ENCODE data around the gene SNCAIP. TPM values are rescaled to one million over a fixed set of nuclear protein-coding genes. Genes with fewer than 3 reads are reported as not detected.

The SNCAIP gene
- total RNA-seq, 2 donors from 2014 or later: 8.1 to 9.5 TPM

- no peak overlapping the region for H3K27ac ChIP-seq
- H3K9me3 ChIP-seq: no peaks in the 10 kb centered on the region
- DNase-seq (ENCODE audit: low spot score): no peak
- no peaks in the 10 kb centered on the region for H3K4me1 ChIP-seq
- no peak for TF ChIP-seq CTCF (IDR thresholded peaks at IDR 0.05)
- no peak overlapping the region for H3K4me3 ChIP-seq
- H3K36me3 ChIP-seq: no peaks in the 10 kb centered on the region
- H3K27me3 ChIP-seq: no peaks in the 10 kb centered on the region
These were observed 122.4 kb downstream of the SNCAIP start for GRCh38 chr5:122434205-122434970.

GRCh38 chr5:122435234-122435633 lies 123.2 kb downstream of the SNCAIP start:
- H3K27me3 ChIP-seq: no peaks in the 10 kb centered on the region
- no peak for TF ChIP-seq CTCF (IDR thresholded peaks at IDR 0.05)
- H3K9me3 ChIP-seq: no peaks in the 10 kb centered on the region
- no peak for DNase-seq (ENCODE audit: low spot score)
- H3K36me3 ChIP-seq: no peaks in the 10 kb centered on the region
- H3K4me1 ChIP-seq: no peaks in the 10 kb centered on the region
- no peak overlapping the region for H3K4me3 ChIP-seq
- no peak overlapping the region for H3K27ac ChIP-seq

- no peak for DNase-seq (ENCODE audit: low spot score)
- TF ChIP-seq CTCF (IDR thresholded peaks at IDR 0.05): no peak
- no peak overlapping the region for H3K27ac ChIP-seq
- no peaks in the 10 kb centered on the region for H3K27me3 ChIP-seq
- no peaks in the 10 kb centered on the region for H3K9me3 ChIP-seq
- no peaks in the 10 kb centered on the region for H3K4me1 ChIP-seq
- H3K36me3 ChIP-seq: no peaks in the 10 kb centered on the region
- no peak overlapping the region for H3K4me3 ChIP-seq
These were observed 123.7 kb downstream of the SNCAIP start for GRCh38 chr5:122435761-122436160.

- Histone ChIP-seq H3K36me3 (no peaks in the 10 kb centered on the region), H3K27ac (no peak overlapping the region), H3K4me3 (no peak overlapping the region), H3K27me3 (no peaks in the 10 kb centered on the region), H3K9me3 (no peaks in the 10 kb centered on the region), H3K4me1 (no peaks in the 10 kb centered on the region)
- no peak for DNase-seq (ENCODE audit: low spot score)
- no peak for TF ChIP-seq CTCF (IDR thresholded peaks at IDR 0.05)
These were observed 124.6 kb downstream of the SNCAIP start for GRCh38 chr5:122436615-122437014.

GRCh38 chr5:122439645-122440044 lies 127.6 kb downstream of the SNCAIP start:
- no peak for DNase-seq (ENCODE audit: low spot score)
- H3K27ac ChIP-seq: no peak overlapping the region
- H3K4me1 ChIP-seq: no peaks in the 10 kb centered on the region
- no peaks in the 10 kb centered on the region for H3K36me3 ChIP-seq
- no peaks in the 10 kb centered on the region for H3K27me3 ChIP-seq
- TF ChIP-seq CTCF (IDR thresholded peaks at IDR 0.05): no peak
- H3K9me3 ChIP-seq: no peaks in the 10 kb centered on the region
- H3K4me3 ChIP-seq: no peak overlapping the region

GRCh38 chr5:122442938-122443337 lies 130.9 kb downstream of the SNCAIP start:
- Histone ChIP-seq H3K36me3 (no peaks in the 10 kb centered on the region), H3K4me1 (no peaks in the 10 kb centered on the region), H3K4me3 (no peak overlapping the region), H3K9me3 (no peaks in the 10 kb centered on the region), H3K27ac (no peak overlapping the region), H3K27me3 (no peaks in the 10 kb centered on the region)
- no peak for TF ChIP-seq CTCF (IDR thresholded peaks at IDR 0.05)
- no peak for DNase-seq (ENCODE audit: low spot score)

Measured in right atrium auricular region (tissue), 2 donors.